Measurements from ENCODE around the gene CLCA4. TPM values are rescaled to one million over a fixed set of nuclear protein-coding genes. Genes with fewer than 3 reads are reported as not detected.

Gene CLCA4
- total and polyA plus RNA-seq, 3 experiments from 2014 or later, result not detected

DNA sequence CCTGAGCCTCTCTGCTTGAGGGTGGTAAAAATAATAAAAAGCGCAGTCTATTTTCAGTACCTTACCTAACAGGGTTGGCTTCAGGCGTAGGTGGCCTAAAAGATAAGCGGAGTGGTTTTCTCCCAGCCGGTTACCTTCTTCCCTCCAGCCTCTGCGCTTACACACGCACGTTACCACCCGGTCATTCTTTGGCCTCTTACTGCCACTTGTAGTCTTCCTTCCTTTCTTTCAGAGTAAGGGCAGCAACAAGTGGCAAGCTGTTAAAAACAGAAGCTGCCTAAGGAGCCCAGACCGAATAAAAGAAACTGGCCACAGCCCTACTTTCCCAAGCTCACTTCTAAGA lies 42.8 kb upstream of the CLCA4 start:
- H3K9me3 Mint-ChIP-seq, result no peaks in the 10 kb centered on the region
- Histone ChIP-seq H3K4me3 (ENCODE audit: low read length) (no peak overlapping the region), H3K36me3 (ENCODE audit: insufficient read depth, low read length) (no peaks in the 10 kb centered on the region), H3K9me3 (ENCODE audit: low read length) (no peaks in the 10 kb centered on the region), H3K27ac (ENCODE audit: low read depth, low read length) (no peak overlapping the region), H3K4me1 (ENCODE audit: insufficient read depth, low read length) (no peaks in the 10 kb centered on the region), H3K27me3 (ENCODE audit: insufficient read depth, low read length, poor library complexity, severe bottlenecking) (no peaks in the 10 kb centered on the region)
- H3K36me3 Mint-ChIP-seq, result no peaks in the 10 kb centered on the region
- H3K4me3 Mint-ChIP-seq, result peak overlapping the region in 2 of 7 donors; percentile 33 to 56
- no peak overlapping the region for H3K27ac Mint-ChIP-seq
- H3K4me1 Mint-ChIP-seq, result peaks cover 10 to 21% (median 12%) of the 10 kb centered on the region in 3 donors
- DNase-seq, result no peak
- peaks cover 11 to 21% of the 10 kb centered on the region in 2 donors for H3K27me3 Mint-ChIP-seq
- ChIA-PET CTCF (interaction anchor here (0.7 to 3.6 kb wide), 6 partner anchors 12 to 200 kb away, joined by 3 to 23 read pairs (median 5); partner anchors contain the start of genes ODF2L and SH3GLB1), POLR2A (interaction anchor here (1.1 kb wide), 1 partner anchor 108 kb away, joined by 3 read pairs; the partner anchor contains the start of gene ODF2L)

DNA sequence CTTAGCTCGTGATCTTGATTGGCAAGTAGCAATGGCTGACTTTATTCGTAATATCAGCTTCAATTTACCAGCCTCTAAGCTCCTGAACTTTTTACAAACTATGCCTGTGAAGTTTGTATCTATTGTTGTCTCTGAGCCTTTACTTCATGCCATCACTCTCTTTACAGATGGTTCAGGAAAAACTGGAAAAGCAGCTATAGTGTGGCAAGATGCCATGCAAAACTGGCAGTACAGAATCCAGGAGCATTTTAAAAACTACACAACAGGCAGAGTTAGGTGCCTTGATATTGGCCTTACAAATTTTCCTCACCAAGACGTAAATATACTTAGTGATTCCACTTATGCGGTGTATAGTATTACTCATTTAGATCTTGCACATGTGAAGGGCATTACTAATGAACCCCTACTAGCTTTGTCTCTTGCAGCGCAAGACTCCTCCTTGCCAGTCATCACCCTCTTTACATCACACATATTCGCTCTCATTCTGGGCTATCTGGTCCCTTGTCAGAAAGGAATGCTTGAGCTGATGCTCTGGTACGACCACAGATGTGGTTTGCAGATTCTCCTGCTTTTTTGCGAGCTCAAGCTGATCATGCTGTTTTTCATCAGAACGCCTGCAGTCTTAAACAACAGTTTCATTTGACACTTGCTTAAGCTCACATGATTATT lies 41.8 kb upstream of the CLCA4 start:
- H3K27ac ChIP-seq (ENCODE audit: low read depth, low read length), result no peak overlapping the region
- peaks cover 13 to 25% of the 10 kb centered on the region in 2 donors for H3K27me3 Mint-ChIP-seq
- no peak for DNase-seq
- no peak overlapping the region for H3K4me3 Mint-ChIP-seq
- no peaks in the 10 kb centered on the region for H3K4me1 ChIP-seq (ENCODE audit: insufficient read depth, low read length)
- peaks cover 10 to 21% (median 12%) of the 10 kb centered on the region in 3 donors for H3K4me1 Mint-ChIP-seq
- no peaks in the 10 kb centered on the region for H3K9me3 ChIP-seq (ENCODE audit: low read length)
- H3K27ac Mint-ChIP-seq, result no peak overlapping the region
- CTCF ChIA-PET, result interaction anchor here (0.7 to 3.6 kb wide), 7 partner anchors 11 to 199 kb away, joined by 3 to 23 read pairs (median 5); partner anchors contain the start of genes ODF2L and SH3GLB1
- no peaks in the 10 kb centered on the region for H3K27me3 ChIP-seq (ENCODE audit: insufficient read depth, low read length, poor library complexity, severe bottlenecking)
- no peaks in the 10 kb centered on the region for H3K36me3 ChIP-seq (ENCODE audit: insufficient read depth, low read length)
- H3K36me3 Mint-ChIP-seq, result no peaks in the 10 kb centered on the region
- H3K9me3 Mint-ChIP-seq, result no peaks in the 10 kb centered on the region
- no peak overlapping the region for H3K4me3 ChIP-seq (ENCODE audit: low read length)
- POLR2A ChIA-PET, result interaction anchor here (0.6 to 1.1 kb wide), 2 partner anchors 68 to 109 kb away, joined by 3 to 4 read pairs; partner anchors contain the start of gene ODF2L

- H3K4me3 ChIP-seq (ENCODE audit: low read length), result no peak overlapping the region
- H3K36me3 ChIP-seq (ENCODE audit: insufficient read depth, low read length), result no peaks in the 10 kb centered on the region
- no peaks in the 10 kb centered on the region for H3K27me3 ChIP-seq (ENCODE audit: insufficient read depth, low read length, poor library complexity, severe bottlenecking)
- no peak for DNase-seq
- H3K27ac ChIP-seq (ENCODE audit: low read depth, low read length), result no peak overlapping the region
- no peaks in the 10 kb centered on the region for H3K4me1 ChIP-seq (ENCODE audit: insufficient read depth, low read length)
- Mint-ChIP-seq H3K36me3 (no peaks in the 10 kb centered on the region), H3K9me3 (no peaks in the 10 kb centered on the region), H3K27ac (no peak overlapping the region), H3K4me3 (no peak overlapping the region), H3K27me3 (peaks cover 13 to 29% of the 10 kb centered on the region in 2 donors), H3K4me1 (peaks cover 10 to 21% (median 12%) of the 10 kb centered on the region in 3 donors)
- no peaks in the 10 kb centered on the region for H3K9me3 ChIP-seq (ENCODE audit: low read length)
- ChIA-PET POLR2A (interaction anchor here (0.6 kb wide), 1 partner anchor 69 kb away, joined by 4 read pairs; no protein-coding TSS in a partner anchor), CTCF (interaction anchor here (0.7 to 3.6 kb wide), 4 partner anchors 31 to 199 kb away, joined by 3 to 23 read pairs (median 6); partner anchors contain the start of genes ODF2L and SH3GLB1)
These were observed 41.3 kb upstream of the CLCA4 start for GRCh38 chr1:86505564-86505902.

DNA sequence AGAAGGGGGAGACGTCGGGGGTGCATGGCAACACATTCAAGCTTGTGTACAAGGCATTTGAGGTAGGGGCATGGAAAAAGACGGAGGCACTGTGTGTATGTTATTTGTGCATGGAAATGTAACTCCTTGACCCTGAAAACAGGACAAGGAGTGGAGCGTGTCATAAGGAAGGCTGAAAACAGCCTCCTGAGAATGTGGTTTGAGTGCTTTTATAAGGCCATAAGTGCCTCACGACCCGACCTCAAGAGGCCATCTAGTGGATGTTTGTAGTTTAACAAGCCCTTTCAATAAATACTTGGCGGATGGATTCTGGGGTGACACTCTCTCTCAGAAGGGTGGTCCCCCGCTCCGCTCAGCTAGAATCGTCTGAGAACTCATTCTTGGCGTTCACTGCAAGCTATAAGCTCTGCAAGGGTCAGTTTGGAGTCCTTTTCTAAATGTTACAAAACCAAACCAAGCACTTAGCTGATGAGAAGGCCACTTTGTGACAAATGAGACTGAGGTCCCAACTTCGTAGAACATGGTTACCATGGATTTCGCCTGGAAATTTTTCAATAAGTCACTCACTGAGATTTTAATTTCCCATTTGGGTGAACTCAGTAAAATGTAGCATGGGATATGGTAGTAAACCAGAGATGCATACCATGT lies 38.8 kb upstream of the CLCA4 start:
- no peaks in the 10 kb centered on the region for H3K9me3 ChIP-seq (ENCODE audit: low read length)
- H3K36me3 Mint-ChIP-seq, result no peaks in the 10 kb centered on the region
- no peak overlapping the region for H3K27ac Mint-ChIP-seq
- no peak overlapping the region for H3K27ac ChIP-seq (ENCODE audit: low read depth, low read length)
- no peaks in the 10 kb centered on the region for H3K4me1 ChIP-seq (ENCODE audit: insufficient read depth, low read length)
- H3K4me3 ChIP-seq (ENCODE audit: low read length), result no peak overlapping the region
- CTCF ChIA-PET, result interaction anchor here (0.9 to 1.9 kb wide), 5 partner anchors 8 to 198 kb away, joined by 3 to 6 read pairs (median 5); no protein-coding TSS in a partner anchor
- H3K4me1 Mint-ChIP-seq, result peaks cover 0 to 10% (median 3%) of the 10 kb centered on the region in 3 donors
- no peak overlapping the region for H3K4me3 Mint-ChIP-seq
- no peaks in the 10 kb centered on the region for H3K9me3 Mint-ChIP-seq
- POLR2A ChIA-PET, result no interaction called here
- H3K27me3 Mint-ChIP-seq, result peaks cover 15 to 28% of the 10 kb centered on the region in 2 donors
- H3K36me3 ChIP-seq (ENCODE audit: insufficient read depth, low read length), result no peaks in the 10 kb centered on the region
- peak in 4 of 5 donors; percentile 2 to 26 (median 7) for DNase-seq
- H3K27me3 ChIP-seq (ENCODE audit: insufficient read depth, low read length, poor library complexity, severe bottlenecking), result no peaks in the 10 kb centered on the region

DNA sequence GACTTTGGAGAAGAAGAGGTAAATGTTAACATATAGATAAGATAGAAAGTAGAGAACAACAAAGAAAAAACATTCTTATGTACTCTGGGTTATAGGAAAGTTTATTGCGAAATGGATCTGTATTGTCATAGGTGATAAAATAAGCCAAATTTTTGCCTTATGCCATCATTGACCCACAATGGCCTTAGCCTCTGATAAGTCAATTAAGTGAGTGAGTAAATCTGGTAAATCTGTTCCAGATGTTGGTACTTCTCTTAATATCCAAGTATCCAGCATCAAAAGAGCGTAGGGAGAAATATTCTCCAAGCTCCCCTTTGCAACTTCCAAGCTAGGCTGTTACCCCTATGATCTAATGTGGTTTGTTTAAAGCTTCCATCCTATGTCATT lies 38.3 kb upstream of the CLCA4 start:
- POLR2A ChIA-PET, result no interaction called here
- Mint-ChIP-seq H3K36me3 (no peaks in the 10 kb centered on the region), H3K27me3 (peaks cover 10 to 23% of the 10 kb centered on the region in 2 donors), H3K4me1 (peaks cover 0 to 5% (median 2%) of the 10 kb centered on the region in 3 donors), H3K27ac (no peak overlapping the region), H3K9me3 (no peaks in the 10 kb centered on the region), H3K4me3 (no peak overlapping the region)
- no peaks in the 10 kb centered on the region for H3K27me3 ChIP-seq (ENCODE audit: insufficient read depth, low read length, poor library complexity, severe bottlenecking)
- DNase-seq, result no peak
- CTCF ChIA-PET, result interaction anchor here (1.3 to 1.9 kb wide), 3 partner anchors 8 to 197 kb away, joined by 4 to 6 read pairs (median 5); no protein-coding TSS in a partner anchor
- H3K4me1 ChIP-seq (ENCODE audit: insufficient read depth, low read length), result no peaks in the 10 kb centered on the region
- H3K4me3 ChIP-seq (ENCODE audit: low read length), result no peak overlapping the region
- no peaks in the 10 kb centered on the region for H3K9me3 ChIP-seq (ENCODE audit: low read length)
- H3K27ac ChIP-seq (ENCODE audit: low read depth, low read length), result no peak overlapping the region
- H3K36me3 ChIP-seq (ENCODE audit: insufficient read depth, low read length), result no peaks in the 10 kb centered on the region

DNA sequence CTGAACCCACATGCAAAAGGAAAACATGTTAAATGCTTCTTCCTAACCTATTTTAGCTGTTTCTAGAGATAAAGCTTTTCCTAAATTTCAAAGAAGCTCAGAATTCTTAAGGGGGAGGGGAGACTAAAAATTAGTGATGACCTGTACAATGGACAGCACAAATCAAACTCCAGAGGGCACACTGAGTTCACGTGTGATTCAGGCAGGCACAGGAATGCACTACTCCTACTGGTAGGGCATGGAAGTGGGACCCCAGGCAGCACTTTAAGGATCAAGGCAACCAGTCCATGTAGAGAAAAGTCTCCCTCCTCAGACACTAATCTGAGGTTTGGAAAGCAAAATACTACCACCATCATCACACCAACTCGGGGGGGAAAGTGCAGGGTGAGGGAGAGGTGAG lies 31.3 kb upstream of the CLCA4 start:
- ChIA-PET POLR2A (no interaction called here), CTCF (interaction anchor here (1.1 to 1.6 kb wide), 3 partner anchors 8 to 14 kb away, joined by 4 to 5 read pairs (median 5); no protein-coding TSS in a partner anchor)

GRCh38 chr1:86516335-86516734 lies 30.5 kb upstream of the CLCA4 start:
- H3K27me3 Mint-ChIP-seq, result peaks cover 2 to 3% of the 10 kb centered on the region in 2 donors
- DNase-seq, result no peak
- H3K4me1 Mint-ChIP-seq, result no peaks in the 10 kb centered on the region
- Histone ChIP-seq H3K27ac (ENCODE audit: low read depth, low read length) (no peak overlapping the region), H3K4me1 (ENCODE audit: insufficient read depth, low read length) (no peaks in the 10 kb centered on the region), H3K9me3 (ENCODE audit: low read length) (no peaks in the 10 kb centered on the region), H3K27me3 (ENCODE audit: insufficient read depth, low read length, poor library complexity, severe bottlenecking) (no peaks in the 10 kb centered on the region), H3K36me3 (ENCODE audit: insufficient read depth, low read length) (no peaks in the 10 kb centered on the region), H3K4me3 (ENCODE audit: low read length) (no peak overlapping the region)
- H3K27ac Mint-ChIP-seq, result peak overlapping the region in 2 of 8 donors; percentile 11 to 61
- CTCF ChIA-PET, result interaction anchor here (1.1 to 1.6 kb wide), 3 partner anchors 9 to 14 kb away, joined by 4 to 5 read pairs (median 5); no protein-coding TSS in a partner anchor
- H3K9me3 Mint-ChIP-seq, result no peaks in the 10 kb centered on the region
- POLR2A ChIA-PET, result no interaction called here
- H3K4me3 Mint-ChIP-seq, result no peak overlapping the region
- H3K36me3 Mint-ChIP-seq, result no peaks in the 10 kb centered on the region

More for the DNA sequence above, 31.3 kb upstream of the CLCA4 start:
- H3K4me1 Mint-ChIP-seq, result no peaks in the 10 kb centered on the region
- DNase-seq, result no peak
- no peaks in the 10 kb centered on the region for H3K9me3 Mint-ChIP-seq
- no peak overlapping the region for H3K27ac Mint-ChIP-seq
- Histone ChIP-seq H3K27ac (ENCODE audit: low read depth, low read length) (no peak overlapping the region), H3K9me3 (ENCODE audit: low read length) (no peaks in the 10 kb centered on the region), H3K36me3 (ENCODE audit: insufficient read depth, low read length) (no peaks in the 10 kb centered on the region), H3K27me3 (ENCODE audit: insufficient read depth, low read length, poor library complexity, severe bottlenecking) (no peaks in the 10 kb centered on the region), H3K4me1 (ENCODE audit: insufficient read depth, low read length) (no peaks in the 10 kb centered on the region), H3K4me3 (ENCODE audit: low read length) (no peak overlapping the region)
- no peaks in the 10 kb centered on the region for H3K36me3 Mint-ChIP-seq
- peaks cover 2 to 3% of the 10 kb centered on the region in 2 donors for H3K27me3 Mint-ChIP-seq
- no peak overlapping the region for H3K4me3 Mint-ChIP-seq

- no peak for DNase-seq
- H3K9me3 Mint-ChIP-seq, result no peaks in the 10 kb centered on the region
- no peaks in the 10 kb centered on the region for H3K36me3 Mint-ChIP-seq
- H3K4me3 ChIP-seq (ENCODE audit: low read length), result no peak overlapping the region
- no peaks in the 10 kb centered on the region for H3K36me3 ChIP-seq (ENCODE audit: insufficient read depth, low read length)
- H3K27ac Mint-ChIP-seq, result no peak overlapping the region
- no peaks in the 10 kb centered on the region for H3K9me3 ChIP-seq (ENCODE audit: low read length)
- ChIA-PET CTCF (interaction anchor here (1.1 to 1.6 kb wide), 3 partner anchors 10 to 17 kb away, joined by 3 to 5 read pairs (median 5); no protein-coding TSS in a partner anchor), POLR2A (no interaction called here)
- no peak overlapping the region for H3K4me3 Mint-ChIP-seq
- peaks cover 0 to 3% of the 10 kb centered on the region in 2 donors for H3K27me3 Mint-ChIP-seq
- no peaks in the 10 kb centered on the region for H3K27me3 ChIP-seq (ENCODE audit: insufficient read depth, low read length, poor library complexity, severe bottlenecking)
- no peaks in the 10 kb centered on the region for H3K4me1 Mint-ChIP-seq
- H3K27ac ChIP-seq (ENCODE audit: low read depth, low read length), result no peak overlapping the region
- no peaks in the 10 kb centered on the region for H3K4me1 ChIP-seq (ENCODE audit: insufficient read depth, low read length)
These were observed 29.5 kb upstream of the CLCA4 start for GRCh38 chr1:86517336-86517735.

Measured in CD8-positive, alpha-beta memory T cell (primary cell).